Renal pelvis (tissue), 4 donors: Measurements from ENCODE around the gene MED12L. TPM values are rescaled to one million over a fixed set of nuclear protein-coding genes. Genes with fewer than 3 reads are reported as not detected.

Experiments
- DNase-seq: peaks from one replicate; pipeline ENCODE4 v3.0.0-alpha.2; 2013
- polyA plus RNA-seq, 3 donors: library from polyadenylated mRNA; unstranded; fragments of 120-200 nt; gene quantifications; one replicate each; pipeline ENCODE4 v1.2.1, GENCODE V29; 2013; ENCODE audit not compliant: insufficient read length in 3 of 3

The MED12L gene
- polyA plus RNA-seq, 3 donors, result 2.2 to 2.7 (median 2.6) TPM

DNA sequence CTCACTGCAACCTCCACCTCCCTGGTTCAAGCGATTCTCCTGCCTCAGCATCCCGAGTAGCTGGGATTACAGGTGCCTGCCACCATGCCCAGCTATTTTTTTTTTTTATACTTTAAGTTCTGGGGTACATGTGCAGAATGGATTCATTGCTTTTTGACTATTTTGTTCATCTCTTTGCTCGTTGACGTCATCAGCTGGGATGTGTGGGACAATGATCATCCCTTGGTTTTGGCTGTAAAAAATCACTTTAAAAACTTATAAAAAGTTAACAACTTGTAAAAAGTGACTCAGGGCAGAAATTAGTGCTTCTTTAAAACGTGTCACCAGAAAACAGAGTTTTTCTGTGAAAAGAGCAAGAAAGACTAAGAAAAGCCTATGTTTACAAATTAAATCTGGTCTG is 337.6 kb downstream of the MED12L start:
- DNase-seq, result no peak

DNA sequence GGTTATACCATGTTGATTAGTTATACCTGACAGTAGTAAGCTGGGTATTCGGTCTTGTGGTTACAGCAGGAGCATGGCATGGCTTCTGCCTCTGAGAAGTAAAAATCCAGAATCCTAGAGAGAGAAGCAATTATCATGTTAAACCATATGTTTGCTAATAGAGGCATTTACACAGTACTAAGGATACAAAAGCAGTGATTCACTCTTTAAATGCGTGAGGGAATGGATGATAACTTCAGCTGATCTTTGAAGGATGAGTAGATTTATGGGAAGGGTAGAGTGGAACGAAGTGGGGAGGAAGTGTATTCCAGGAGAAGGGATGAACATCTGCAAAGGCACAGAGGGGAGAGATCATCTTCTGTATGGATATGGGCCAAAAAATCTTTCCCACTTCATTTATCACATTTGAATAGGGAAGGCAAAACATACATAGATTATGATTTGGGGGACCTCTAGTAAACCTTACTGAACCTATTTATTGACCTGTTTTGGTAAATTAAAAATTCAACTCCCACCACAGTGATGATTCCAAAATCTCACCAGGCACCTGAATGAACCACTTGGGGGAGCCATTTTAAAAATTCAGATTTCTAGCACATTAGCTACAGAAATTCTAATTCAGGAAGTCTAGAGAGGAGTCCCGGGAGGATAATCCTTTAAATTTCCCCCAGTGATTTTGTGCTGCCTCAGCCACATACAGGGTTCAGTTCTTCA is 340.3 kb downstream of the MED12L start:
- DNase-seq, result no peak

DNA sequence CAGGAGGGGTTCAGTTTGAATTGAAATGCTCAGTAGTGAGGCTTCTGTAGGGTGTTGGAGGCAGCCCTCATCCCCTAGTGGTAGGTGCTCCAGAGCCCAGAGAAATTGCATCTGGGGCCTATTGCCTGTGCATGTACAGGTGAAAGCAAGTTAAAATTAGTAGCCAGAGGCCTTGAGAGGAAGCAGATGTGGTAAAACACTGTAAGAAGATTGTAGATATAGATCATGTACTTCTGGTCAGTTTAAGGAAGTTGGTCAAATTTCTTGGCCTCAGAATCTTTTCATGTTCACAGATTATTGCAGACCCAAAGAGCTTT is 340.8 kb downstream of the MED12L start:
- DNase-seq, result no peak

DNA sequence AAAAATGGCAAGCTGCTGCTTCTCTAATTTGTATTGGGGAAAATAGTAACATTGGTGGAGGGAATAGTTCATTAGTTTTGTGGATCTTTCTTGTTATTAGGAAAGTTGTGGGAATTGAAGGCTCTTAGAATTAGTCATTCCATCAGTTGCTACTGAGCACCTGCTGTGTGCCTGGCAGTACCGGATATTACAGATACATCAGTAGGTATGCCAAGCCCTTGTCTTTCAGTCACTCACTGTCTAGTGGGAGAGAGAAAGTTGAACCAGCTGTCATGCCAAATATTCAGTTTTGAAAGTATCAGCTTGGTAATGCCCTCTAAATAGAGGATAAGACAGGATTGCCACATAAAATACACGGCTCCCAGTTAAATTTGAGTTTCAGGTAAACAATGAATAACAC is 342.9 kb downstream of the MED12L start:
- DNase-seq, result no peak

DNA sequence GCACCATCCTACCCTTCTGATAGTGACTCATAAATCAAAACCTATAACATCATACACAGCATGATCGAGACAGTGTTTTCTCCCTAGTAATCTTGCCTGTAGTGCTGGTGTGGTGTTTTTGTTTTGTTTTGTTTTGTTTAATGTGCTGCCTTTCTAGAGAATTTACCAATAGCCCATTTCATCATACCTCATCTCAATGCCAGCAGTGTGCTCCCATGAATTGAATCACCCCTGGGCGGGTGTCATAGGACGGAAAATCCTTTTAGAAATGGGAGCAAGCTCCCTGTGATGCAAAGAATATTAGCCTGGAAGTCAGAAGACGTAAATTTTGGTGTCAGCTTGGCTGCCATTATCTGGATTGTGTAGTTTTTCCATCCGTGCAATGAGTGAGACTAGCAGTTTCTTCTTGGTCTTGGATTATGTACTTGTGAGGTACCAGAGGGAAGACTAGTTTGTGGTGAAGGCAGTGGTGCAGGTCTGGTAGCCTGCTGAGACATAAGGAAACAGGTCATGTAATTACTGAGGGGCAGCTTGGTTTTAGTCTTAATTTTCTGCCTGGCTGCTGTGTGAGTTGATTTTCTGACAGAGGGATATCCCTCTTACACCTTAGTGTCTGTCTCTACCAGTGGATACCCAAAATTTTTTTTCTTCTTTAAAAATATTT is 345.5 kb downstream of the MED12L start:
- no peak for DNase-seq

DNA sequence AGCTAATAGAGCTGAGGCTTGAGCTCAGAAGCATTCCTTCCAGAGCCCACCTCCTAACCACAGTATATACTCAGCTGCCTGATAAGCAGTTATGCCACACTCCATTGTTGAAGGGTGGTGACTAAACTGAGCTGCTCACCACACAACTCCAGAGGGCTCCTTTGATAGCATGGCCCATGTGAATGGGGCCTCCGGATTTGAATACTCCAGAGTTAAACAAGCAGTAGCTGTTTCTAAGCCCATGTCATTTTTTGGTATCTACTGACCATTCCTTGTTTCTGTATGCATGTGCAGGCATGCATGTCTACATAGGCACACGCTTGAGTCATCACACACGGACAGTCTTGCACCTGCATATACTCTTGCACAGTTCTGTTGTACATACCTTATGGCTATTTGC is 346.5 kb downstream of the MED12L start:
- DNase-seq, result no peak

DNA sequence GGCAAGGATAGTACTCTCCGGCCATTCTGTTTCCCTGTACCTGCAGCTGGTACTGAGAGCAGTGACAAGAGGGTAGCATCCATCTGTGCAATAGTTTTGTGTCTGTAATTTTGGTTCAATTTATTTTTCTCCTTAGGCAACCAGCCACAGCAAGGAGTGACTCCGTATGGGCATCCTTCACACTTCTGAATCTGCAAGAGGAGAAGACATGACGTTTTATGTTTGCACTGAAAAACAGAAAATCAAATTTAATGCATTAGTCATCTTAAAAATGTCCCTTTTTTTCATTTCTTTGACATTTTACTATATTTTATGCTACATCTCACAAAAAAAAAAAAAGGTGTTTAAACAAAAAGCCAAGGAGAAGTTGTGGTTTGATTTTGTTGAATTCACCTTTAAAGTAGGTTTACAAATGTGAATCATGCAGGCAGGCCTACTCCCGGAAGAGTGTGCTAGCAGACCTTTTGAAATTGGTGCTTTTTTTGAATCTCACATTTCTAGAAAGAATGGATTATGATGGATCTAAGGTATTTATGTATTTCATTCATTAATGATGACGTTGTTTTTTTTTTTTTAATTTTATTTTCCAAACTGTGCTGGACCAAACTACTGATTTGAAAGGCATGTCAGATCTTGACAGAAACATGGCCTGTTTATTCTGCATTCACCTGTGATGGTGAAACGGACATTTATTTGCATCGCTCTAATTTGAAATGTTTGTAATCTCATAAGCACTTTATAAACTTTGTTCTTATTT is 347.3 kb downstream of the MED12L start:
- DNase-seq, result no peak

DNA sequence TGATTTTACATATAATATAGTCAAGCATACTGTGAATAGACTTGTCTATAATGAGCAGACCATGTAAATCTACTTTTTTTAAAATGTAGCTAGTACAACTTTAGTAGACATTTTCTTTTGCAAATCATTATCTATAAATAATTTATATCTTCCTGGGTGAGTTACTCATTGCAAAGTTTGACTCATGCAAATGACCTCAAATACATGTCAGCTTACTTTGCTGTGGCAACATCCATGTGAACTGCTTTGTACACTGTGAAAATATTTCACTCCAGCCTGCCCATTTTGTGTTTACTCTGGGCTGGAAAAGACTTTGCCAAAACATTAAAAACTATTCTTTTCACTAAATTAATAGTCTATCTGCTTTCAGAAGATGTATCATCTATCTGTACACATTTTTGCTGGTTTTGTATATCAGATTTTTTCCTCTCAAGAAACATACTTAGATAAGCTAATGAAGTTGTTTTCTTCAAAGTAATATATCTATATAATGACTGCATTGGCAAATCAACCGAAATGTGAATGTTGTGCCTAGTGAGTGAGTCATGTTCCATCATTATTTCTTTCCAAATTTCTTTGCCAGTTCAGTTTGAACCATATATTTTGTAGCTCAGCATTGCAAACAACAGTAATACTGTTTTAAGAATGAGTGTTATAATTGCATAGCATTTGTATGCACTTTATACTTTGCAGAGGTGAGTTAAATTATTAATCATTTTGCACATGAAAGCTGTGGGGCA is 348.9 kb downstream of the MED12L start:
- DNase-seq, result no peak

DNA sequence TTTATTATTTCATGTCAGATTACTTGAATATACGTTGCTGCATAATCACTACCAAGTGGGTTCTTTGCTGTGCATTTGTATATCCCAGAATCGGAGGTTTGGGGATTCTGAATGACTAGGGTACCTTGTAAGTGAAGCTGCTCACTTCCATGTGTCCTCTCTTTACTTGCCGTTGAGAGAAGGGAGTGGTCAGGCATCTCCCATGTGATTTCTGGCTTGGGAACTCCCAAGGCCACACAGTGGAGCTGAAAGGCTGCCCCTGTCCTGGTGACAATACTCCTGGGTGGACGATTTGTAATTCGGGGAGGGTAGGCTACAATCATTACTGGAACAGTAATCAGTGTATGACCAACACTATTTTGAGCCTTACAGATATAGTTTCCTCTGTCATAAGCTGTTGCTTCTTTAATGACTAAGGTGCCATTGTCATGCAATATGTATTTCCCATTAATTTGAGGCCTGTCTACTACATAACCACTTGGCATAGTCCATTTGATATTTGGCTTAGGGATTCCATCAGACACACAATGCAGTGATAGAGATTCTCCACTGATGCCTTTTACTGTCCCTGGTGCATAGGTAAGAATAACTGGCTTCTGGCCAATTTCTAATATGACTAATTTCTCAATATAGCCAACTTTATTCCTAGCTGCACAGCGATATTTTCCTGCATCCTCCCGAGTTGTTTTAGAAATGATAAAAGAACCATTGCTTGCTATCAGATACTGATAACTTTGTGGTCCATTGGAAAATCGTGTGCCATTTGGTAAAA is 351.4 kb downstream of the MED12L start:
- no peak for DNase-seq

DNA sequence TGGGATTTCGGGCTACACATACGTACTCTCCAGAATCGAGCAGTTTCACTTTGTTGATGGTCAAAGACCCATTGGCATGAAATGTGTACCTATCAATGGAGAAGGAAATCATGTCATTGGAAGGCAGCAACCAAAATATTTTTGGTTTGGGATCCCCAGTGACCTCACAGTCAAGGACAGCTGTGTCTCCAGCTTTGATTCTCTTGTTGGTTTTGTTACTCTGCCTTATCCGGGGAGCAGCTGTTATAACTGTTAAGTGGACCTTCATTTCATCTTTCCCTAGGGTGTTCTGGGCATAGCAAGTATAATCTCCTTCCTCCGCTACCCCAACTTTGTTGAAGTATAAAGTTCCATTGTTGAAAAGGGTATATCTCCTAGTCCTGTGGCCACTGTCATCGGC is 352.4 kb downstream of the MED12L start:
- no peak for DNase-seq

DNA sequence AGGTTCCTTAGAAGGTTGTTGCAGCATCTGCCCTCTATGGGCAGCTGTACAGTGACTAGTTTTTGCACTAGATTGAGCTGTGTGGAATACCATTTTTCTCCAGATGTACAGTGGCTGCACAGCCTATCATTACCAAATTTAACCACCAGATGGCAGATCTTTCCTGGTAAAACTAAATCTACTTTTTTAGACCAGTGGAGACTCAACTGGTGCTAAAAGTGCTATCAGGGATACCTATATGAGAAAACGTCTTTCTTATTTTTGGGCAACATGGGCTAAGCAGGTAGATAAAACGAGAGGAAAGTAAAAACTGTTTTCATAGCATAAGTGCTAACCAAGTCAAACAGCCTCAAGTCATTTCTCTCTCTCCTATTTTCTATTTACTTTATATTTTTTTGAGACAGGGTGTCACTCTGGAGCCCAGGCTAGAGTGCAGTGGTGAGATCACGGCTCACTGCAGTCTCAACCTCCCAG is 354.2 kb downstream of the MED12L start:
- peak; percentile 64 for DNase-seq

DNA sequence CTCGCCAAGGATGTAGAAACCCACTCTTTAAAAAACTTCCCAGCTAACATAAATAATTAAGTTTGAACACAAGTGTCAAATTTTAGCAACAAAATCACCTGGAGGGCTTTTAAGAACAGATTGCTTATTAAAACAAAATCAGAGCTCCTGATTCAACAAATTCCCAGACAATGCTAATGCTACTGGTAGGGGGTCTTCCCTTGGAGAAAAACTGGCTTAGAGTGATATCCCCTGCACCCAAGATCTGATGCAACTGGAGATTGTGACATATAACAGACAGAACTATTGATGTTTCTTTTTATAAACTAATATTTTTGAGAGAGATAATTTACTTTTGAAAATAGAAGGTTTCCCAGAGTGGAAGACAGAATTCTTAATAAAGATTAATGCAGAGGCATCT is 355.5 kb downstream of the MED12L start:
- no peak for DNase-seq

DNA sequence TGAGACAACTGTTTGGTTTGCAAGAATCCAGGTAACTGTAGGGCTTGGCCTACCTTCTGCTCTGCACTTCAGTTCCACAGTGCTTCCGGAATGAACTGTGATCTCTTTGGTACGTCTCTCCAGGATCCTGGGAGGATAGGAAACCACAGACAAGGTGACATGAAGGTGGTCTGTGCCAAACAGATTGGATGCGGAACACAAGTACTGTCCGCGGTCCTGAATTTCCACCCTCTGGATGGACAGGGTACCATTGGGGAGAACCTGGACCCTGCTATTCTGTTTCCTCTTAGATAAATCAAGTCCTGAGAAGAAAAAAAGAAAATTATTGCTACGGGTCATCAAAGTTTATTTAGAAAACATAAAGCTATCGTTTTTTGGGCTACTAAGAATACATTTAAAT is 358.1 kb downstream of the MED12L start:
- peak; percentile 38 for DNase-seq

DNA sequence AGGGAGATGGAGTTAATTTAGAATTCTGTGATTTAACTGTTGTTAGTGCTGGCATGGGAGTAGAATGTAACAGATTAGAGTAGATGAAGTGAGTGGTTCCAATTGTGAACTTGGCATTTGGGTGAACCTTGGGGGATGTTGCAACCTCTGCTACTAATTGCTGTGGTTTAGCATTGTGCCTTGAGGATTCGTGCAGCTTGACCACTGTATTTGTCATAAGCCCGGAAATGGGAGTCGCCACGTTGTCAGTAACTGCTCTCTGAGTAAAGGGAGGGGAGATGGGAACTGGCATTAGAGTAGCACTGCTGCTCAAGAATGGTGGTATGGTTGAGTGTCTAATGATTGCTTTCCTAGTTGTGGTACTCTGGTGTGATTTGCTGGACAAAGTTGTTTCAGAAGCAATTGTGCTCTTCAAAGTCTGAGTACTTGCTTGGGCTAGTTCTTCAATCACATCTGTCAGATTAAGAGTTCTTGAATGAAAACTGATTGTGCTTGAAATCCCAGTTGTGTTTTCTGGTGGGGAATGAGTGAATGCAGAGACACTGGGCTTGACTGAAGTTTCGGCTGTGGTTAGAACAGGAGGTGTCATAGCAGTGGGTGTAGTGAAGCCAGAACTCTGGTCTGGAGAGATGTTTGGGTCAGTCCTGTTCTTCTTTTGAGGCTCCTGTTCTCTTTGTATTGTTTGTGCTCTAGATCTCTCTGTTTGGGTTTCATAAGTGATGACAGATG is 360.0 kb downstream of the MED12L start:
- DNase-seq, result no peak

DNA sequence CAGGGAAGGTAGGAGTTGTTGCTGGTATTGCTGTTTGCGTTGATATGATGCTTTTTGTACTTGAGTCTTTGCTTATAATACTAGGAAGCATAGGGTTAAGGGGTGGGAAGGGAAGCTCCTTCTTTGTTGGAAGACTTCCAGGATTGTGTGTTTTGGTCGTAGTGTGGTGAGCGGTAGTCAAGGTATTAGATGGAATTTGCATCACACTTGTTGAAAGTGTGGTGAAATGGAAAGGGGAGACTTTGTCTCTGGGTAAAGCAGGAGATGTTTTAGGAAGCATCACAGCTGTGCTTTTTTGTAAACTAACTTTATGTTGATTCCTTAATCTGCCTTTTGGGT is 360.5 kb downstream of the MED12L start:
- no peak for DNase-seq

DNA sequence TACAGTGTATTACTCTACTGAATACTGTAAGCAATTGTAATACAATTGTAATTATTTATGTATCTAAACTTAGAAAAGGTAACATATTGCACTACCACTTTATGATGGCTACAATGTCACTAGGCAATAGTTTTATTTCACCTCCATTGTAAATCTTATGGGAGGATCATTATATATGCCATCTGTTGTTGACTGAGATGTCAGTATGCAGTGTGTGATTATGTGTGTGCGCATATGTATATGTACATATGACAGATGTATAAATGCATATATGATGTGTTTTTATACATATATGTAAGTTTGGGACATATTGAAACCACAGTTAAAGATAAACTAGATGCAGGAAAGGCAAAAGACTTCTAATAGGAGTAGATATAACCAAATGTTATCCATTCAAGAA is 366.9 kb downstream of the MED12L start:
- DNase-seq, result no peak

DNA sequence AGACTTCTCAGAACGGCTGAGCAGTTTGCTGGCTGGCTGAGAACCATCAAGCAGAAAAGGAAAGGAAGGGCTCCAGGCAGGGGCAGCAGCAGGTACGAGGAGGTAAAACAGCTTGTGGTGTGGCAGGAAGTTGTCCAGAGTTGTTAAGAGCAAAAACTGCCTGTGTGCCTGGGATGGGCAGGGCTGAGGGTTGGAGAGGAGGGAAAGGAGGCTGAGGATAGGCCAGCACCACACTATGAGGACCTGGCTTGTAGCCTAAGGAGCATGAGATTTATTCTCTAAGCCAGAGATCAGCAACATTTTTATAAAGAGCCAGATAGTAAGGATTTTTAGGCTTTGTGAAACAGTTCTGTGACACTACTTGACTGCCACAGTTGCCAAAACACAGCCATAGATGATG is 367.4 kb downstream of the MED12L start:
- no peak for DNase-seq

DNA sequence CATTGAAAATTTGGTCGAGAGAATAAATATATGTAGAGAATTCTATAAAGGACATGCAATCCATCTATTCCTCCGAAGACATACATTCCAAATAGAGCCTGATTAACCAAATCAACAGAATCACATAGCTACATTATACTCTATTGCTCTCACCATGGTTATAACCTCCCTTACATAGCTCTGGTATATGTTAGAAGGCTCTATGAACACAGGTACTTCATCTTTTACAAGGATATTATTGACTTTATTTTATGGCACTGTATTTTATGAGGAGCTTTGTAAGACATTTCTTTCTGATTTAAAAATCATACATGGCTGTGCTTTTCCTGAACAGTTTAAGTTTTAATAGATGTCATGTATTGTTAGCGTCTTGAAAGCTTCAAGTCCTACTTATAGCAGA is 370.6 kb downstream of the MED12L start:
- DNase-seq, result no peak

DNA sequence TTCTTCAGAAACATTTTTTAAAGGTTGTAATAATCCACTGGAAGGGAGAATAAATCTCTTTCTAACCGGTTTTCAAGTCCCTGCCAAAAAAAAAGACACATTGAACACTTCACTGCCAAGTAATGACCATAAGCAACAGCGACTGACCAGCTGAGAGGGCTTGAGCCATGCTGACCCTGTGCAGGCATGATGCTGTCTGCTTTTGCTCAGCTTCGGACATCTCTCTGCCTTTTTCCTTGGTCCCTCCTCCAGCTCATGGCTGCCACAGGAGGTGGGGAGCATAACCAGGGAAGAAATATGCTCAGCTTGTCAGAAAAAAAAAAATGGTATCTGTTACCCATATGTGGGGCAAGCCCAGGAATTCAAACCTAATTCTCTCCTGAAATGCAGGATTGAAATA is 373.9 kb downstream of the MED12L start:
- no peak for DNase-seq

DNA sequence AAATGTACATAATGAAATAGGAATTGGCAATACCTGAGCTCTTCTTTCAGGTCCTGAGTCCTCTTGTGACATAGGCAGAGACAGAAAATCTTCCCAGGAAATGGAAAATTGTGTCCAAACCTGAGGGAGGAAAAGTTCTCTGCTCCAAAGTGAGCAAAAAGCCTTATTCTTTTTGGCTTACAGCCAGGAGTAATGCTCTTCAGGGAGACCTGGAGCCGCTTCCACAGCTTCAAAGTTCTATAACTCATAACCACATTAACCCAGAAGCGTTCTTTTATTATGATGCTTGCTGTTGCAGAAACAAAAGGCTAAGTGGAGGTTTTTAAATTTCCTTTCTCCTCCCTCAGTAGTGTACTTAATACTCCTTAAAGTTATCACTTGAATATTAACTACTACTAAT is 374.8 kb downstream of the MED12L start:
- no peak for DNase-seq
